Astrocyte of the spinal cord (primary cell): ENCODE measurements around the gene KRT86.
A peak's percentile ranks its signal among the peaks of the same experiment; 100 is the strongest.

Experiments used
- DNase-seq: peaks from one replicate; pipeline ENCODE4 v3.0.0; 2011; ENCODE audit warnings: low read depth, low spot score
- H3K4me3 ChIP-seq: 2 replicates; pipeline ENCODE4 v1.5.1; 2011; ENCODE audit warnings: low read depth, mild to moderate bottlenecking, low read length, moderate library complexity
- in situ Hi-C: cut with HindIII; loops from 2 replicates; pipeline ENCODE4 v1.10.0; 2017; ENCODE audit warnings: low sequenced_read_pairs
- TF ChIP-seq, protein P1 (sequence below): IDR thresholded peaks from 2 replicates; pipeline ENCODE4 v1.5.1; 2012; ENCODE audit warnings: low read depth, mild to moderate bottlenecking, low read length, inconsistent platforms

Gene KRT86

GRCh38 chr12:52260361-52261207 is 13.9 kb upstream of the KRT86 start:
- H3K4me3 ChIP-seq: no peak overlapping the region
- TF ChIP-seq, protein P1, sequence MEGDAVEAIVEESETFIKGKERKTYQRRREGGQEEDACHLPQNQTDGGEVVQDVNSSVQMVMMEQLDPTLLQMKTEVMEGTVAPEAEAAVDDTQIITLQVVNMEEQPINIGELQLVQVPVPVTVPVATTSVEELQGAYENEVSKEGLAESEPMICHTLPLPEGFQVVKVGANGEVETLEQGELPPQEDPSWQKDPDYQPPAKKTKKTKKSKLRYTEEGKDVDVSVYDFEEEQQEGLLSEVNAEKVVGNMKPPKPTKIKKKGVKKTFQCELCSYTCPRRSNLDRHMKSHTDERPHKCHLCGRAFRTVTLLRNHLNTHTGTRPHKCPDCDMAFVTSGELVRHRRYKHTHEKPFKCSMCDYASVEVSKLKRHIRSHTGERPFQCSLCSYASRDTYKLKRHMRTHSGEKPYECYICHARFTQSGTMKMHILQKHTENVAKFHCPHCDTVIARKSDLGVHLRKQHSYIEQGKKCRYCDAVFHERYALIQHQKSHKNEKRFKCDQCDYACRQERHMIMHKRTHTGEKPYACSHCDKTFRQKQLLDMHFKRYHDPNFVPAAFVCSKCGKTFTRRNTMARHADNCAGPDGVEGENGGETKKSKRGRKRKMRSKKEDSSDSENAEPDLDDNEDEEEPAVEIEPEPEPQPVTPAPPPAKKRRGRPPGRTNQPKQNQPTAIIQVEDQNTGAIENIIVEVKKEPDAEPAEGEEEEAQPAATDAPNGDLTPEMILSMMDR: no peak
- in situ Hi-C loops: no loop called here
- DNase-seq: peak; percentile 70

DNA sequence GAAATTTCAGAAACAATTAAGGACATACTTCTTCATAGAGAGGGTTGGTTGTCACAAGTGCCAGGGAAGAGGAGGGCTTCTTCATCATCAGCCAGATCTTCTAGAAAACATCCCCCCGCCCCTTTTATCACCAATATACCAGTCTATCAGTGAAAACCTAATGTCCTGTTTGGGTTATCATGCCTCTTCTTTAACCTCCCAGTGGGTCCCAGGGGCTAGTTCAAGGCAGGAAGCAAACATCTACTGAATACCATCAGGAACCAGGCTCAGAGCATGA is 13.3 kb upstream of the KRT86 start:
- in situ Hi-C loops: no loop called here
- DNase-seq: no peak
- TF ChIP-seq, protein P1: no peak
- no peak overlapping the region for H3K4me3 ChIP-seq

DNA sequence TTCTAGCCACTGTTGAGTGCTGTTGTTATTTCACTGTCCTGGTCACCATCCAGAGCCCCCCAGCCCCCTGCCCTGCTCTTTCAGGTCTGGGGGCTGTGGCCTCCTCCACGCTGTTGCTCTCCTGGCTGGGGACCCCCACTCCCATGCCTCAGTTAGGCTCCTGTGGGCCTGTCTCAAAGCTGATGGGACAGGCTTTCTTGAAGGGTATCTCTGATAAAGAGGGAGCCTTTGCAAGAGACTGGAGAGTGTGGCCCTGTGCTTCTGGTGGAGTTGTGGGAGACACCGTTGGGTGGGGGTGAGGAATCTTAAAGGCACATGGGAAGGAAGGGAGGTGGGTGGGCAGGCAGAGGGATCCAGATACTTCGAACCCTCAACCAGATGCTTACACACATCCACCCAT is 12.2 kb upstream of the KRT86 start:
- no peak for DNase-seq
- TF ChIP-seq, protein P1: no peak
- in situ Hi-C loops: no loop called here
- no peak overlapping the region for H3K4me3 ChIP-seq

GRCh38 chr12:52263761-52264434 is 10.5 kb upstream of the KRT86 start:
- in situ Hi-C loops: no loop called here
- TF ChIP-seq, protein P1: no peak

GRCh38 chr12:52264435-52264825 is 10.0 kb upstream of the KRT86 start:
- in situ Hi-C loops: no loop called here
- H3K4me3 ChIP-seq: no peak overlapping the region
- DNase-seq: no peak
- TF ChIP-seq, protein P1: no peak

More at GRCh38 chr12:52263761-52264434, 10.5 kb upstream of the KRT86 start:
- no peak for DNase-seq
- no peak overlapping the region for H3K4me3 ChIP-seq

- no peak overlapping the region for H3K4me3 ChIP-seq
- no peak for DNase-seq
- TF ChIP-seq, protein P1: no peak
- in situ Hi-C loops: no loop called here
Measured at GRCh38 chr12:52266514-52266913, 7.9 kb upstream of the KRT86 start.
